ENCODE data around the gene PSMD14. TPM values are rescaled to one million over a fixed set of nuclear protein-coding genes. Genes with fewer than 3 reads are reported as not detected.

PSMD14 gene
- total RNA-seq, 2 experiments from 2014 or later = 17.1 to 22.1 TPM

DNA sequence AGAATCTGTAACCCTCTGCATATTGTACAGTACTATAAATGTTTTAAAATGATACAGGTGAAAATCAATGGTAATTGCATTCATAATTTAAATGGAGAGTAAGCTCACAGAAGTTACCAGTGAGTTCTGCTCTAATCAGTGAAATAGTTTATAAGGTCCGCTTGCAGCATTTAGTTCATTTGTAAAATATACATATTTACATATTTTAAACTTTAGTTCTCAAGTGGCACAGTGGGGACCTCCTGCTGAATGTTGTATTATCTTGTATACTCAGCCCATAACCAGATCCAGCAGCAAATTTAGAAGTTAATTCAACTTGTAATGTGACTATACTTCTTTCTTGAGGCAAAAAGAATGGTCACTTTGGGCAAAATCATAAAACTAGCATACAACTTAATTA is 66.2 kb downstream of the PSMD14 start:
- H3K4me3 Mint-ChIP-seq = no peak overlapping the region
- Histone ChIP-seq H3K27me3 (ENCODE audit: control insufficient read depth in 1 of 2, insufficient read depth in 2 of 2, low read length in 2 of 2) (no peaks in the 10 kb centered on the region), H3K36me3 (ENCODE audit: insufficient read depth, low read length) (peaks cover 34% of the 10 kb centered on the region), H3K4me3 (ENCODE audit: low read length) (no peak overlapping the region), H3K27ac (ENCODE audit: low read depth in 1 of 2, low read length in 2 of 2) (no peak overlapping the region), H3K9me3 (ENCODE audit: control insufficient read depth in 1 of 2, insufficient read depth in 1 of 2, low read length in 2 of 2) (no peaks in the 10 kb centered on the region), H3K4me1 (ENCODE audit: insufficient read depth, low read length) (no peaks in the 10 kb centered on the region)
- ChIA-PET CTCF (no interaction called here), POLR2A (no interaction called here)
- peaks cover 56% of the 10 kb centered on the region for H3K36me3 Mint-ChIP-seq (ENCODE audit: low read depth)
- no peaks in the 10 kb centered on the region for H3K27me3 Mint-ChIP-seq
- TF ChIP-seq, protein P1, sequence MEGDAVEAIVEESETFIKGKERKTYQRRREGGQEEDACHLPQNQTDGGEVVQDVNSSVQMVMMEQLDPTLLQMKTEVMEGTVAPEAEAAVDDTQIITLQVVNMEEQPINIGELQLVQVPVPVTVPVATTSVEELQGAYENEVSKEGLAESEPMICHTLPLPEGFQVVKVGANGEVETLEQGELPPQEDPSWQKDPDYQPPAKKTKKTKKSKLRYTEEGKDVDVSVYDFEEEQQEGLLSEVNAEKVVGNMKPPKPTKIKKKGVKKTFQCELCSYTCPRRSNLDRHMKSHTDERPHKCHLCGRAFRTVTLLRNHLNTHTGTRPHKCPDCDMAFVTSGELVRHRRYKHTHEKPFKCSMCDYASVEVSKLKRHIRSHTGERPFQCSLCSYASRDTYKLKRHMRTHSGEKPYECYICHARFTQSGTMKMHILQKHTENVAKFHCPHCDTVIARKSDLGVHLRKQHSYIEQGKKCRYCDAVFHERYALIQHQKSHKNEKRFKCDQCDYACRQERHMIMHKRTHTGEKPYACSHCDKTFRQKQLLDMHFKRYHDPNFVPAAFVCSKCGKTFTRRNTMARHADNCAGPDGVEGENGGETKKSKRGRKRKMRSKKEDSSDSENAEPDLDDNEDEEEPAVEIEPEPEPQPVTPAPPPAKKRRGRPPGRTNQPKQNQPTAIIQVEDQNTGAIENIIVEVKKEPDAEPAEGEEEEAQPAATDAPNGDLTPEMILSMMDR (IDR thresholded peaks at IDR 0.05) = no peak
- intact Hi-C loops (cut with DNase I, micrococcal nuclease) = no loop called here
- no peaks in the 10 kb centered on the region for H3K4me1 Mint-ChIP-seq (ENCODE audit: low read depth)
- DNase-seq = no peak
- no peak overlapping the region for H3K27ac Mint-ChIP-seq
- H3K9me3 Mint-ChIP-seq = no peaks in the 10 kb centered on the region
- ATAC-seq (ENCODE audit: poor library complexity) = no peak

DNA sequence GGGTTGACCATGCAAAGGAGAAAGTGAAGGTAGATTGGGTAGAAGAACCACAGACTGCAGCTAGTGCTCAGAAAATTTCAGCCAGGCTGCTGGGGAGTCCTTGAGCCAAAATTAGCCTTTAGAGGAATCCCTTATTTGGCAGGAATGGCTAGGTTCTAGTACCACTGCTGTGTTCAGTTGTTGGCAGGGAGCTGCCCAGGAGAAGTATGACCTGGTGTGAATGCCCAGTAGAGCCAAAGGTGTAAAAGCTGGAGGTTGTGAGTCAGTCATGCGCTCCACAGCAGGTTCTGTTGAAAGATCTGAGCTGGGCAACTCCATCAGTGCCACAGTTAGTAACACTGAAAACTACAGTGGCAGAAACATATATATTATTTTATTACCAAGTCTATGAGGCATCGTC is 71.5 kb downstream of the PSMD14 start:
- Histone ChIP-seq H3K36me3 (ENCODE audit: insufficient read depth, low read length) (peaks cover 11% of the 10 kb centered on the region), H3K27ac (ENCODE audit: low read depth in 1 of 2, low read length in 2 of 2) (no peak overlapping the region), H3K27me3 (ENCODE audit: control insufficient read depth in 1 of 2, insufficient read depth in 2 of 2, low read length in 2 of 2) (no peaks in the 10 kb centered on the region), H3K9me3 (ENCODE audit: control insufficient read depth in 1 of 2, insufficient read depth in 1 of 2, low read length in 2 of 2) (no peaks in the 10 kb centered on the region), H3K4me1 (ENCODE audit: insufficient read depth, low read length) (no peaks in the 10 kb centered on the region), H3K4me3 (ENCODE audit: low read length) (no peak overlapping the region)
- Mint-ChIP-seq H3K4me3 (no peak overlapping the region), H3K27me3 (no peaks in the 10 kb centered on the region), H3K27ac (no peak overlapping the region), H3K36me3 (ENCODE audit: low read depth) (peaks cover 36% of the 10 kb centered on the region), H3K4me1 (ENCODE audit: low read depth) (peaks cover 7% of the 10 kb centered on the region), H3K9me3 (no peaks in the 10 kb centered on the region)
- intact Hi-C loops (cut with DNase I, micrococcal nuclease) = no loop called here
- POLR2A ChIA-PET = no interaction called here
- CTCF ChIA-PET = no interaction called here
- ATAC-seq (ENCODE audit: poor library complexity) = no peak
- TF ChIP-seq, protein P1 (IDR thresholded peaks at IDR 0.05) = no peak
- no peak for DNase-seq

DNA sequence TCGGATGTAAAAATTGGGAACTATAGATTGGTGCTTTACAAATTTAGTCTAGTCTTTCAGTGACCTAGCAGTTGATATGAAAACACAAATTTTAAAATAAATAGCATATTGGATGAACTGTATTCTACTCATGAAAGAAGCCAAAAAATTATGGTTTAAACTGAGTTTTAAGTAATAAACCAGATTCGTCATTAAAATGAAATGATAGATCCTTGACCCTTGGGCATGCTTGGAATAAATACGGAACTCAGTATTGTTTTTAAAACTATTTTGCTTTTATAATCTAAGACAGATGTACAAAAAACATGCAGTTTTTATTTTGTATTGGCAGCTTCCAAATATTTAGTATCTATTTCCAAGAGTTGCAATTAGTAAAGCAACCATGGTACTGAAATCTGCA is 73.3 kb downstream of the PSMD14 start:
- TF ChIP-seq, protein P1 (IDR thresholded peaks at IDR 0.05) = no peak
- ATAC-seq (ENCODE audit: poor library complexity) (no peak), DNase-seq (no peak)
- Histone ChIP-seq H3K4me1 (ENCODE audit: insufficient read depth, low read length) (no peaks in the 10 kb centered on the region), H3K27ac (ENCODE audit: low read depth in 1 of 2, low read length in 2 of 2) (no peak overlapping the region), H3K4me3 (ENCODE audit: low read length) (no peak overlapping the region), H3K27me3 (ENCODE audit: control insufficient read depth in 1 of 2, insufficient read depth in 2 of 2, low read length in 2 of 2) (no peaks in the 10 kb centered on the region), H3K36me3 (ENCODE audit: insufficient read depth, low read length) (peaks cover 5% of the 10 kb centered on the region), H3K9me3 (ENCODE audit: control insufficient read depth in 1 of 2, insufficient read depth in 1 of 2, low read length in 2 of 2) (no peaks in the 10 kb centered on the region)
- H3K27ac Mint-ChIP-seq = no peak overlapping the region
- intact Hi-C loops (cut with DNase I, micrococcal nuclease) = no loop called here
- CTCF ChIA-PET = interaction anchor here (1.3 to 1.5 kb wide), 2 partner anchors 11 to 29 kb away, joined by 3 read pairs; no protein-coding TSS in a partner anchor
- peaks cover 12% of the 10 kb centered on the region for H3K4me1 Mint-ChIP-seq (ENCODE audit: low read depth)
- H3K4me3 Mint-ChIP-seq = no peak overlapping the region
- H3K9me3 Mint-ChIP-seq = no peaks in the 10 kb centered on the region
- POLR2A ChIA-PET = no interaction called here
- H3K27me3 Mint-ChIP-seq = no peaks in the 10 kb centered on the region
- H3K36me3 Mint-ChIP-seq (ENCODE audit: low read depth) = peaks cover 33% of the 10 kb centered on the region

Measured in CD4-positive, alpha-beta T cell (primary cell).